Fibroblast of villous mesenchyme (primary cell): ENCODE results near the gene PDCD6IP. TPM values are rescaled to one million over a fixed set of nuclear protein-coding genes. Genes with fewer than 3 reads are reported as not detected.

Source experiments
- DNase-seq: peaks from one replicate; pipeline ENCODE4 v3.0.0-alpha.2; 2010; ENCODE audit warnings: low read depth
- H3K4me3 ChIP-seq: 2 replicates; pipeline ENCODE4 v1.5.1; 2011; ENCODE audit warnings: low read depth, mild to moderate bottlenecking, low read length
- total RNA-seq: library from RNA; depleted of rRNA; stranded (reverse); fragments of >200 nt; gene quantifications from 2 replicates; pipeline ENCODE4 v1.2.3, GENCODE V29; 2012
- TF ChIP-seq, protein P1 (sequence below): IDR thresholded peaks from 2 replicates; pipeline ENCODE4 v1.5.1; 2012; ENCODE audit warnings: low read depth, mild to moderate bottlenecking, low read length; ENCODE audit not compliant: insufficient read depth

Gene PDCD6IP
- total RNA-seq, 1 donor, result 182 TPM

DNA sequence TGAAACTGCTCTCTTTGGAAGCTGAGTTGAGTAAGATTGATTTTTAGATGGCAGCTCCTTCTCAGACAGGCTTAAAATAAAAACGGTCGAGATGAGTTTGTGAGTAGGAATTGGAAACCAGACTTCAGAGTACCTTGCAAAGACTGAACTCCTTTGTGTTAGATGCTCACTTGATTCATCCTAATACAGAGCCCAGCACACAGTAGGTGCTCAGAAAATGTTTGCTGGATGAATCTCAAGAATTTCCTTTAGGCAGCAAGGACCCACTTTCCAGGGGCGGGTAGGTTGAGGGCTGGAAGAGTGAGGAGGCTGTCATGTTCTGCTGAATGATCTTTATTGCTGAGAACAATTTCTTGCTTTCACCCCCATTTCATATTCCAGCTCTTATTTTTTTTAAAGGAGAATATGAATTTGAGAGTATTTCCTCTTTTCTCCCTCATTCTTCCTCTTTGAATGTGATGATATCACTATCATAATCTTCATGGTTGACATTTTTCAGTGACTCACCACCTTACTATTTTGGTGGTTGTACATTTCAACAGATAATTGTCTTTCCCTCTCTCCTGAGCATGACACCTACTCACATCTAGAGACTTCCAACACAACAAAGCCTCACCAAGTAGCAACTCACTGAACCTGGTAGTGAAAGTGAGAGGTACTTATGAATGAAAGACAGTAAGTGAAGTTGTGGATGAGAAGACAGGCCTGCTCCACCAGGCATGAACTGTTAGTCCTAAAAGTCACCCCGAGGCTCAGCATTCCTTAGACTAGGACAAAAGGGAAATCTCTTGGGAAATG lies 113.3 kb downstream of the PDCD6IP start:
- H3K4me3 ChIP-seq, result no peak overlapping the region
- TF ChIP-seq, protein P1, sequence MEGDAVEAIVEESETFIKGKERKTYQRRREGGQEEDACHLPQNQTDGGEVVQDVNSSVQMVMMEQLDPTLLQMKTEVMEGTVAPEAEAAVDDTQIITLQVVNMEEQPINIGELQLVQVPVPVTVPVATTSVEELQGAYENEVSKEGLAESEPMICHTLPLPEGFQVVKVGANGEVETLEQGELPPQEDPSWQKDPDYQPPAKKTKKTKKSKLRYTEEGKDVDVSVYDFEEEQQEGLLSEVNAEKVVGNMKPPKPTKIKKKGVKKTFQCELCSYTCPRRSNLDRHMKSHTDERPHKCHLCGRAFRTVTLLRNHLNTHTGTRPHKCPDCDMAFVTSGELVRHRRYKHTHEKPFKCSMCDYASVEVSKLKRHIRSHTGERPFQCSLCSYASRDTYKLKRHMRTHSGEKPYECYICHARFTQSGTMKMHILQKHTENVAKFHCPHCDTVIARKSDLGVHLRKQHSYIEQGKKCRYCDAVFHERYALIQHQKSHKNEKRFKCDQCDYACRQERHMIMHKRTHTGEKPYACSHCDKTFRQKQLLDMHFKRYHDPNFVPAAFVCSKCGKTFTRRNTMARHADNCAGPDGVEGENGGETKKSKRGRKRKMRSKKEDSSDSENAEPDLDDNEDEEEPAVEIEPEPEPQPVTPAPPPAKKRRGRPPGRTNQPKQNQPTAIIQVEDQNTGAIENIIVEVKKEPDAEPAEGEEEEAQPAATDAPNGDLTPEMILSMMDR, result no peak
- peak; percentile 21 for DNase-seq

GRCh38 chr3:33914212-33914611 lies 115.8 kb downstream of the PDCD6IP start:
- DNase-seq, result no peak
- TF ChIP-seq, protein P1, result no peak
- no peak overlapping the region for H3K4me3 ChIP-seq

DNA sequence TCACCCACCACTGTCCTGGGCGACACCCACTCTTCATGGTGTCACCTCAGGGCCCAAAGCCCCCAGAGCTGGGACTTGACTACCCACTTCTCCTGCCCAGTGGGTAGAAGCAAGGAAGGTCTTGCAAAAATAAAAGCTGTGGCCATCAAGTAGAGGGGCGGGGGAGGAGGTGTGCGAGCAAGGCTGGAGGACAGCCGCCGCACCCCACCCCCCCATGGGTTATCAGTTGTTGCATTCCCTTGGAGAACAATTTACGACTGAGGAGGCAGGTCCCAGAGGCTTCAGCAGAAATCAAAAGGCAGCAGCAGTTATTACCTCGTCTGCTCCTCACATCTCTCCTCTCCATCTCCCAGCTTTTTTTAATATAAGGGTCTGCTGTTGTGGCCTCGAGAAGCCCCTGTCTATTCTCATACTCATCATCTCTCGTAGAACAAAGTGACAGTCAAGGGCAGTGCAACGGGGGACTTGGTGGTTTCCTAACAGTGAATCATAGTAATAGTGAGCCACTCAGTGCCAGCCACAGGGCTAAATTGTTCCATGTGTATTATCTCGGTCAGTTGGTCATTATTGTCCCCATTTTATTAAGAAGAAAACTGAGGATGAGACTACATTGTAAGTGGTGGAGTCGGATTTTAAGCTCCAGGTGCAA lies 116.4 kb downstream of the PDCD6IP start:
- TF ChIP-seq, protein P1, result no peak
- H3K4me3 ChIP-seq, result no peak overlapping the region
- DNase-seq, result no peak

- no peak overlapping the region for H3K4me3 ChIP-seq
- TF ChIP-seq, protein P1, result peak; percentile 32
- no peak for DNase-seq
These were observed 117.5 kb downstream of the PDCD6IP start for GRCh38 chr3:33915796-33916546.

- TF ChIP-seq, protein P1, result no peak
- no peak overlapping the region for H3K4me3 ChIP-seq
- DNase-seq, result no peak
These were observed 119.8 kb downstream of the PDCD6IP start for GRCh38 chr3:33918126-33918756.

Other genes with a start within 250 kb of the PDCD6IP start
- 56.7 and 64.3 TPM in 2 replicates for gene CLASP2, start 80.4 kb upstream of the PDCD6IP start, total RNA-seq